Thymus (tissue), 11 donors: ENCODE results near the gene DUS3L. TPM values are rescaled to one million over a fixed set of nuclear protein-coding genes. Genes with fewer than 3 reads are reported as not detected.

Experiments
- DNase-seq, 9 donors: peaks; one replicate each; pipeline ENCODE4 v3.0.0-alpha.2; 2013; ENCODE audit warnings: low spot score in 9 of 9, low read depth in 6 of 9, missing footprints in 1 of 9
- H3K27ac ChIP-seq, 2 donors: one replicate each; pipeline ENCODE4 v1.5.1; 2013; ENCODE audit warnings: control low read depth in 1 of 2, low read depth in 1 of 2, low read length in 1 of 2, mild to moderate bottlenecking in 1 of 2, moderate library complexity in 1 of 2
- H3K27me3 ChIP-seq, 2 donors: one replicate each; pipeline ENCODE4 v1.5.1; 2013; ENCODE audit warnings: low read length in 1 of 2; ENCODE audit not compliant: control insufficient read depth in 2 of 2, insufficient read depth in 1 of 2
- H3K36me3 ChIP-seq, 2 donors: one replicate each; pipeline ENCODE4 v1.5.1; 2013; ENCODE audit warnings: low read length in 1 of 2, mild to moderate bottlenecking in 1 of 2, moderate library complexity in 1 of 2; ENCODE audit not compliant: control insufficient read depth in 2 of 2, insufficient read depth in 2 of 2
- H3K4me1 ChIP-seq, 2 donors: one replicate each; pipeline ENCODE4 v1.5.1; 2013; ENCODE audit warnings: low read length in 2 of 2; ENCODE audit not compliant: control insufficient read depth in 2 of 2, insufficient read depth in 2 of 2
- H3K4me3 ChIP-seq, 2 donors: one replicate each; pipeline ENCODE4 v1.5.1; 2013; ENCODE audit warnings: low read length in 2 of 2, control low read depth in 1 of 2, mild to moderate bottlenecking in 1 of 2
- H3K9me3 ChIP-seq, 2 donors: one replicate each; pipeline ENCODE4 v1.5.1; 2013; ENCODE audit warnings: low read length in 1 of 2, mild to moderate bottlenecking in 1 of 2; ENCODE audit not compliant: control insufficient read depth in 2 of 2, insufficient read depth in 1 of 2
- WGBS: extraction: QIAGEN DNeasy Blood & Tissue Kit; methylation state at CpG from one replicate; pipeline ENCODE4 v1.1.7; 2013; 5-methylcytosine and 5-hydroxymethylcytosine counted together
- polyA plus RNA-seq: library from polyadenylated mRNA; stranded (reverse); fragments of 200-250 nt; gene quantifications from one replicate; pipeline ENCODE4 v1.2.3, GENCODE V29; 2013
- total RNA-seq: library from RNA; stranded (reverse); fragments of 120-200 nt; gene quantifications from one replicate; pipeline ENCODE4 v1.2.4, GENCODE V29; 2013
- donor health status: healthy.

DUS3L gene
- total and polyA plus RNA-seq, 2 donors: 25.2 to 43.9 TPM

DNA sequence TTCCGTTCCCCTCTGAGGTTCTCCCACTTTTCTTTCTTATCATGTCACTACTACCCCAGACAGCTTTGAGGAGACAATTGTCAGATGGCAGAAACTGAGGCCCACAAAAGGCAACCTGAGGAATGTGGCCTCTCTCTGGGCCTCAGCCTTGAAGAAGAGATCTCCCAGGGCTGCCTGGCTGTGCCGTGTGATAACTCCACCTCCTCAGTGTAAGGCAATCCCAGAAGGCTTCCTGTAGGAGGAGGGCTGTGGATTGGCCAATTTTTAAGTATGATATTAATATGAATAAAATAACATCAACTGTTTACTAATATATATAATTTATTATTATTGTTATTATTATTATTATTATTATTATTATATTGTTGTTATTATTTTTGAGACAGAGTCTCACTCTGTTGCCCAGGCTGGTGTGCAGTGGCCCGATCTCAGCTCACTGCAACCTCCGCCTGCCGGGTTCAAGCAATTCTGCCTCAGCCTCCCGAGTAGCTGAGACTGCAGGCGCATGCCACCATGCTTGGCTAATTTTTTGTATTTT, 4.5 kb upstream of the DUS3L start:
- 96% methylated on average over 7 of the region's 7 CpGs for WGBS

DNA sequence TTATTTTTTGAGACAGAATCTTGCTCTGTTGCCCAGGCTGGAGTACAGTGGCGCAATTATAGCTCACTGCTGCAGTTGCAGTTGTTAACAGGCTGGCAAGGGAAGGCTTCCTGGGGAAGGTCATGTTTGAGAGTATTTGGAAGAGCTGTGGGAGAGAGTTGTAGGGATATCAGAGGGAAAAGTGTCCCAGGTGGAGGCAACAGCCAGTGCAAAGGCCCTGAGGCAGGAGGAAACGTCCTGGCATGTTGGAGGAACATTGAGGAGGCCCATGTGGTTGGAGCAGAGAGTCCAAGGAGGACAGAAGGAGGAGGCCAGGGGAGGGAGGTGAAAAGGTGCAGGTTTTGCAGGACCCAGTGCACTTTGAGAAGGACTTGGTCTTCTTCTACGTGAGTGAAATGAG, 2.2 kb upstream of the DUS3L start:
- no peak overlapping the region for H3K4me3 ChIP-seq
- peaks cover 17 to 19% of the 10 kb centered on the region in 2 donors for H3K36me3 ChIP-seq
- peaks cover 0 to 4% of the 10 kb centered on the region in 2 donors for H3K27me3 ChIP-seq
- peaks cover 0 to 8% of the 10 kb centered on the region in 2 donors for H3K9me3 ChIP-seq
- DNase-seq: no peak
- 95% methylated on average over 3 of the region's 3 CpGs for WGBS
- H3K4me1 ChIP-seq: peaks cover 5 to 14% of the 10 kb centered on the region in 2 donors
- H3K27ac ChIP-seq: no peak overlapping the region

More for the DNA sequence above, 4.5 kb upstream of the DUS3L start:
- DNase-seq: no peak
- peaks cover 0 to 6% of the 10 kb centered on the region in 2 donors for H3K4me1 ChIP-seq
- peaks cover 0 to 18% of the 10 kb centered on the region in 2 donors for H3K27me3 ChIP-seq
- H3K4me3 ChIP-seq: no peak overlapping the region
- no peak overlapping the region for H3K27ac ChIP-seq
- H3K36me3 ChIP-seq: no peaks in the 10 kb centered on the region
- peaks cover 0 to 8% of the 10 kb centered on the region in 2 donors for H3K9me3 ChIP-seq

DNA sequence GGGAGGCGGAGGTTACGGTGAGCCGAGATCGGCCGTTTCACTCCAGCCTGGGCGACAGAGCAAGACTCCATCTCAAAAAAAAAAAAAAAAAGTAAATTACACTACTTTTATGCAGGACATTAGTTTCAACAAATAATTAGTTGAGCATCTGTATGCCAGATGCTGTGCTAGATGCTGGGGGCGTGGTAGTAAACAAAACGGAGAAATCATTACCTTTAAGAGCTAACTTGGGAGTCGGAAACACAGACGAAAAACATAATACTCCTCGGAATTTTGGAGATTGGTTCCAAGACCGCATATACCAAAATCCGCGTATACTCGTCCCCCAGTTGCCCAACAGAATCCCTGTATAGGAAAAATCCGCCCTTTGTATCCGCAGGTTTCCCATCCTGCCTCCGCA, 1.3 kb upstream of the DUS3L start:
- H3K4me3 ChIP-seq: no peak overlapping the region
- no peaks in the 10 kb centered on the region for H3K27me3 ChIP-seq
- DNase-seq: no peak
- H3K9me3 ChIP-seq: peaks cover 0 to 8% of the 10 kb centered on the region in 2 donors
- 97% methylated on average over 18 of the region's 18 CpGs for WGBS
- H3K36me3 ChIP-seq: peaks cover 27 to 29% of the 10 kb centered on the region in 2 donors
- H3K27ac ChIP-seq: no peak overlapping the region
- H3K4me1 ChIP-seq: peaks cover 5 to 14% of the 10 kb centered on the region in 2 donors

DNA sequence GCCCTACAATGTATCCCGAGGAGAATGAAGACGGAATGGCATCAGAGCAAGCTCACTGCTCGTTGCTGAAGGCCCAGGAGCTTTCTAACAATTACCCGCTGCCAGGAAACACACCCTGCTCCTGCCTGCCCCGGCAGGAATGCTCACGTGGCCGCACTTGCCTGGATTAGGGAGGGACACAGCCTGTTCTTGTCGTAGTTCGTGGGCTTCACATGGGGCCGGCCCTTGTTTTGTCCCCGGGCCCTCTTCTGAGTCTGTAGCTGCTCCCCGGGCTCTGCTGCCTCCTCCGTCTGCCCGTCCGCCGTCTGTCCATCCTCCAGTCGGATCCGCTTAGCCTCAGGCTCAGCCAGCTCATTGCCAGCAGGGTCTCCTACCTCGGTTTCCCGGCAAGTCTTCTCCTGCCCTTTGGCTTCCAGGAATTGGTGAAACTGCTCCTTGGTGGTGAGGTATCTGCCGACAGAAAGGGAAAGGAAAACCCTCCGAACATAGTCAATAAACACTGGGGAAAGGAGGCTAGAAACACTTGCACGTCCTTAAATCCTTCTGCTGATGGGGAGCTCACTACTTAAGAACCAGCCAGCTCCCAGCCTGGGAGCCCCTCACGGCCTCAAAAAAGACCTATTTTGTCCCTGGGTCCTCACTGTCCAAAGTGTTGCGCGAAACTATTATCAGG, 941 bp downstream of the DUS3L start:
- H3K4me3 ChIP-seq: peak overlapping the region; percentile 59 to 85
- 87% methylated on average over 26 of the region's 26 CpGs for WGBS
- peak overlapping the region; percentile 89 to 97 for H3K27ac ChIP-seq
- H3K27me3 ChIP-seq: no peaks in the 10 kb centered on the region
- H3K36me3 ChIP-seq: peaks cover 42 to 51% of the 10 kb centered on the region in 2 donors
- H3K9me3 ChIP-seq: peaks cover 0 to 8% of the 10 kb centered on the region in 2 donors
- H3K4me1 ChIP-seq: peaks cover 5 to 14% of the 10 kb centered on the region in 2 donors
- DNase-seq: no peak

DNA sequence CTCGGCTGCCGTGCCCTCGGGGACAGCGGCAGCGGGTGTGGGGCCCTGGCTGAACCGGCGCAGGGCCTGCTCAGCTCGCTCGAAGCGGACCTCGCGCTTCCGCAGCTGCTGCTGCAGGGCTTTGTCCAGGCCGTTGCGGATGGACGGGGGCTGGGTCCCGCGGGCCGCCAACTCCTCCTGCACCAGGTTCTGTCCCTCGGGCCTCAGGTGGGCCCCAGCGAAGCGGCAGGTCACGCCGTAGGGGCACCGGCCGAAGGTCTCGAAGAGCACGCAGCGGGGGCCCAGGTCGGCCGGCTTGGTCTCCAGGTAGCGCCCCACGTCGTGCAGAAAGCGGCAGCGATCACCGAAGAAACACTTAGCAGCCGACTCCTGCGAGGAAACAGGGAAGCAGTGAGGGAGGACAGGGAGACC, 1.6 kb downstream of the DUS3L start:
- Histone ChIP-seq H3K27ac (no peak overlapping the region), H3K9me3 (peaks cover 0 to 8% of the 10 kb centered on the region in 2 donors), H3K4me3 (no peak overlapping the region), H3K36me3 (peaks cover 49 to 58% of the 10 kb centered on the region in 2 donors), H3K27me3 (no peaks in the 10 kb centered on the region), H3K4me1 (peaks cover 5 to 14% of the 10 kb centered on the region in 2 donors)
- 98% methylated on average over 39 of the region's 39 CpGs for WGBS
- DNase-seq: no peak

DNA sequence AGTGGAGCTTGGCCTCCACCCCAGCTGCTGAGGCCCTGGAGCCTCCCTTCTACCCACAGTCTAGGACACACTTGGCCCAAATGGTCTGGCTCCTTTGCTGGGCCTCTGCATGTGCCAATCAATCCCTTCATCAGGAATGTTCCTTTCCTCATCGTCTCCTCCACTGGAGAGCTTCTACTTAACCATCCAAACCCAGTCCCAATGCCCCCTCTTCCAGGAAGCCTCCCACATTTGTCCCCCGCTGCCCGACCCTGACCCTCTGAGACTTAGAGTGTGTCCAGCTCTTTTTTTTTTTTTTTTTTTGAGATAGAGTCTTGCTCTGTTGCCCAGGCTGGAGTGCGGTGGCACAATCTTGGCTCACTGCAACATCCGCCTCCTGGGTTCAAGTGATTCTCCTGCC, 2.5 kb downstream of the DUS3L start:
- peaks cover 5 to 14% of the 10 kb centered on the region in 2 donors for H3K4me1 ChIP-seq
- H3K36me3 ChIP-seq: peaks cover 53 to 64% of the 10 kb centered on the region in 2 donors
- H3K9me3 ChIP-seq: peaks cover 0 to 8% of the 10 kb centered on the region in 2 donors
- no peak for DNase-seq
- WGBS: 97% methylated on average over 5 of the region's 5 CpGs
- H3K4me3 ChIP-seq: no peak overlapping the region
- H3K27me3 ChIP-seq: no peaks in the 10 kb centered on the region
- no peak overlapping the region for H3K27ac ChIP-seq

DNA sequence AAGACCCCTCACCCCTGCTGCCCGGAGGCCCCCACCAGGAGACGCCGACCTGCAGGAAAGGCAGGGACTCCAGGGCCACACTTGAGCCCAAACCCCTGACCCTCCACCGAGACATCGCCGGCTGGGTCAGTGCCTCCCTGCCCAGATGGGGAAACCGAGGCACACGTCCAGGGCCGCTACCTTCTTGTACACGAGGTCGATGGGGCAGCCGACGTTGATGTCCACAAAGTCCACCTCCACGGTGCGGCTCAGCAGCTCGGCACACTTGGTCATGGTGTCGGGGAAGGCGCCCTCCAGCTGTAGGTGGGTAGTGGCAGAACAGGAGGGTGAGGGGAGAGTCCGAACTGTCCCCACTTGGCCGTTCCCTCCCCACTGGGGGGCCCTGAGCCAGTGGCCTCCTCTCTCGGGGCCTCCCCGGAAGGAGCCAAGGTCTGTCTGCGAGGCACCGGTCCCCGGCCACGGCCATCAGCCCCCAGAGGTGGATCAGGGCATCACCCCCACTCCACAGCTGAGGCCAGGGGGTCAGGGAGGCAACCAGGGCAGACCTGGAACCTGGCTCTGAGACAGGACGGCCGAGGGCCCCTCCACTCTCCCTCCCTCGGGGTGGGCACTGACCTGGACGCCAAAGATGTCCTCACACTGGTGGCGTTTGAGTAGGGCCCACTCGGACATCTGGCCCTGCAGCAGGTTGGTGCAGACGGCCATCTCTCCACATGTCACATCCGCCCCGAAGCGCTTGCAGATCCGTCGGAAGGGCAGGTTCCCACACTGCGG, 3.4 kb downstream of the DUS3L start:
- Histone ChIP-seq H3K4me1 (peaks cover 5 to 14% of the 10 kb centered on the region in 2 donors), H3K4me3 (no peak overlapping the region), H3K9me3 (peaks cover 0 to 8% of the 10 kb centered on the region in 2 donors), H3K27ac (no peak overlapping the region), H3K27me3 (no peaks in the 10 kb centered on the region), H3K36me3 (peaks cover 53 to 70% of the 10 kb centered on the region in 2 donors)
- DNase-seq: no peak
- 99% methylated on average over 39 of the region's 39 CpGs for WGBS

DNA sequence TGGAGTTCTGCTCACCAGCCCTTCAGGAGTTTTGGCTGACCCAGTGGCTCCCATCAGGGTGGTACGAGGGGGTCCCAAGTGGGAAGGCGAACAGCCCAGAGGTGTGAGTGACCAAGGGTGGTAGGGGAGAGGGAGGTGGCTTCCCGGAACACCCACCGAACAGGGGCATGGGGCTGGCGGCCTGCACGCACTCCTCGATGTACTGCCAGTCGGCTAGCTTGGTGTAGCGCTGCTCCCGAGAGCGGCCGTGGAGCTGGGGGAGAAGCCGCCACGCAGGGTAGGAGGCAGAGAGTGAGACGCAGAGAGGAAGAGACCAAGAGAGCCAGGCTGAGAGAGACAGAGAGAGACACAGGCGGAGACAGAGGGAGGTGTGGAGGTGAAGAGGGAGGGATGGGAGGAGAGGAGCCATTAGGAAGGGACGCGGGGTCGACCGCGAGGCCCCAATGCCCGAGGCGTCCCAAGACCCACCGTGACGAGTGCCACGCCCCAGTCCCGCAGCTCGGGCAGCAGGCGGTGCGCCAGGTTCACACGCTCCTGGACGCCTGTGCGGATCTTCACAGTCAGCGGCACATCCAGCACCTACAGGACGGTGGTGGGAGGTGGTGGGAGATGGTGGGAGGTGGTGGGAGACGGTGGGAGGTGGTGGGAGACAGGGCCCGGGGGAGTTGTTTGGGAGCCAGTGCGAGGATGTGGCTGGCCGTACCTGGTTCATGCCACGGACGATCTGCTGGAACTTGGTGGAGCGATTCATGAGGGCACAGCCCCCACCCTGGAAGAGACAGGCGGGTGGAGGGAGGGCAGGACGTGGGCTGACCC, 4.2 kb downstream of the DUS3L start:
- H3K36me3 ChIP-seq: peaks cover 53 to 70% of the 10 kb centered on the region in 2 donors
- no peak overlapping the region for H3K4me3 ChIP-seq
- H3K9me3 ChIP-seq: peaks cover 0 to 8% of the 10 kb centered on the region in 2 donors
- no peaks in the 10 kb centered on the region for H3K27me3 ChIP-seq
- no peak overlapping the region for H3K27ac ChIP-seq
- no peak for DNase-seq
- 96% methylated on average over 44 of the region's 44 CpGs for WGBS
- H3K4me1 ChIP-seq: peaks cover 5 to 14% of the 10 kb centered on the region in 2 donors
